Nephron (organoid): ENCODE results near the gene ISCA2.

Experiments
- H3K27ac Mint-ChIP-seq, 3 experiments: 2 replicates each; pipeline ENCODE4 v1.8.0; 2020; ENCODE audit warnings: mixed read lengths in 3 of 3, mild to moderate bottlenecking in 2 of 3, moderate library complexity in 1 of 3
- H3K27me3 Mint-ChIP-seq: 2 replicates; pipeline ENCODE4 v1.8.0; 2021; ENCODE audit warnings: low read depth, mild to moderate bottlenecking, moderate library complexity, mixed read lengths
- H3K36me3 Mint-ChIP-seq: 2 replicates; pipeline ENCODE4 v1.8.0; 2020; ENCODE audit warnings: low read depth, mixed read lengths
- H3K4me1 Mint-ChIP-seq: 2 replicates; pipeline ENCODE4 v1.8.0; 2020; ENCODE audit warnings: mixed read lengths
- H3K4me3 Mint-ChIP-seq, 3 experiments: 2 replicates each; pipeline ENCODE4 v1.8.0; 2020; ENCODE audit warnings: mild to moderate bottlenecking in 3 of 3, mixed read lengths in 3 of 3, moderate library complexity in 2 of 3
- H3K9me3 Mint-ChIP-seq: 2 replicates; pipeline ENCODE4 v1.8.0; 2020; ENCODE audit warnings: mixed read lengths
- TF ChIP-seq, protein P1 (sequence below), 3 experiments: fragments of 200-600 bp; sonication (generic); IDR thresholded peaks; one replicate each; pipeline ENCODE4 v1.5.0; 2021; ENCODE audit warnings: antibody characterized with exemption in 3 of 3; ENCODE audit not compliant: unreplicated experiment in 3 of 3

ISCA2 gene

DNA sequence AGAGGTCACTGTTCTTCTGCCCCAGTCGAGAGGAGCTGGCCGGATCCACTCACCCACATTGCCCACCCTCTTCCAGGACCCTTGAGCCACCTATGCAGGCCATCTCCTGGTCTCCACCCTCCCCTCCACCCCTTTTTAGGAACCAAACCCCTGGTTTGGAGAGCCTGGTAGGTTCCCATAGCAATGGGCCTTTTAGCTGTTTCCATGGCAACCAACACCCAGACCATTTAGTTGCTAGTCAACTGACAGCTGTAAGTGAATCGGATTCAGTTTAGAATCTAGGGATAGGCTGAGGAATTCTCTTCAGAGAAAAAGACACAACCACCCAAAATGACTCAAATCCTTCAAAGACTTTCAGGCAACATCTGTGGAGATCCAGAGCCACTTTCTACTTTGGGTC lies 17.0 kb upstream of the ISCA2 start:
- Mint-ChIP-seq H3K27ac (no peak overlapping the region), H3K9me3 (no peaks in the 10 kb centered on the region), H3K27me3 (no peaks in the 10 kb centered on the region), H3K4me3 (no peak overlapping the region), H3K36me3 (peaks cover 45% of the 10 kb centered on the region), H3K4me1 (peaks cover 6% of the 10 kb centered on the region)
- TF ChIP-seq, protein P1, sequence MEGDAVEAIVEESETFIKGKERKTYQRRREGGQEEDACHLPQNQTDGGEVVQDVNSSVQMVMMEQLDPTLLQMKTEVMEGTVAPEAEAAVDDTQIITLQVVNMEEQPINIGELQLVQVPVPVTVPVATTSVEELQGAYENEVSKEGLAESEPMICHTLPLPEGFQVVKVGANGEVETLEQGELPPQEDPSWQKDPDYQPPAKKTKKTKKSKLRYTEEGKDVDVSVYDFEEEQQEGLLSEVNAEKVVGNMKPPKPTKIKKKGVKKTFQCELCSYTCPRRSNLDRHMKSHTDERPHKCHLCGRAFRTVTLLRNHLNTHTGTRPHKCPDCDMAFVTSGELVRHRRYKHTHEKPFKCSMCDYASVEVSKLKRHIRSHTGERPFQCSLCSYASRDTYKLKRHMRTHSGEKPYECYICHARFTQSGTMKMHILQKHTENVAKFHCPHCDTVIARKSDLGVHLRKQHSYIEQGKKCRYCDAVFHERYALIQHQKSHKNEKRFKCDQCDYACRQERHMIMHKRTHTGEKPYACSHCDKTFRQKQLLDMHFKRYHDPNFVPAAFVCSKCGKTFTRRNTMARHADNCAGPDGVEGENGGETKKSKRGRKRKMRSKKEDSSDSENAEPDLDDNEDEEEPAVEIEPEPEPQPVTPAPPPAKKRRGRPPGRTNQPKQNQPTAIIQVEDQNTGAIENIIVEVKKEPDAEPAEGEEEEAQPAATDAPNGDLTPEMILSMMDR (IDR thresholded peaks at IDR 0.05; ENCODE audit: unreplicated experiment in 3 of 3) = no peak

DNA sequence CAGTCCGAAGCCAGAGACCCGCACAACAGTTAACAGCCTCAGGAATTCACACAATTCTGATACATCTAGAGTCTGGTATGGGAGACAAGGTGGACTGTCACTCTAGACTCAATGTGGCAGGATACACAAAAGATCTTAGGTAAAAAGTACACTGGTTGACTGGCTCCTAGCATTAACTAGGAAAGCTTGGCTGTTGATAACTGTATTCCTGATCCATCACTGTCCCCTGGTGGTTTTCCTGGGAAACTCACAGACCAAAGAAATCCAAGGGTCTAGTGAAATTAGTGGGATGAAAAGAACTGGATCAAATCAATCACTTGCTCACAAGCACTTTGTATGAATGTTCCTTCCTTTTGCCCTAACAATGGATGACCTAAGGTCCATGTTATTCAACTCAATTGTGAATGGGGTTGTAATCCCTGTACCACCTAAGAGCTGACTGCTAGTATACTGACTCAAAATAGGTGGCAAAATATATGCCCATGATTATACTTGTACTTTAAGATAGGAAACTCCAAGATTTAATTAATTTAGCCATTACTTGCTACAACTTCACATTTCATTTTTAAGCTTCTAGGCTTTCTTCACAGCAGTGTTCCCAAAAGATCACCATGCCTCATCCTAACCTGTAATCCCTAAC lies 14.4 kb upstream of the ISCA2 start:
- TF ChIP-seq, protein P1 (IDR thresholded peaks at IDR 0.05; ENCODE audit: unreplicated experiment in 3 of 3) = peak; percentile 77 to 90 (median 86)
- H3K4me3 Mint-ChIP-seq = no peak overlapping the region
- peaks cover 49% of the 10 kb centered on the region for H3K36me3 Mint-ChIP-seq
- H3K9me3 Mint-ChIP-seq = no peaks in the 10 kb centered on the region
- no peak overlapping the region for H3K27ac Mint-ChIP-seq
- no peaks in the 10 kb centered on the region for H3K27me3 Mint-ChIP-seq
- H3K4me1 Mint-ChIP-seq = peaks cover 6% of the 10 kb centered on the region

DNA sequence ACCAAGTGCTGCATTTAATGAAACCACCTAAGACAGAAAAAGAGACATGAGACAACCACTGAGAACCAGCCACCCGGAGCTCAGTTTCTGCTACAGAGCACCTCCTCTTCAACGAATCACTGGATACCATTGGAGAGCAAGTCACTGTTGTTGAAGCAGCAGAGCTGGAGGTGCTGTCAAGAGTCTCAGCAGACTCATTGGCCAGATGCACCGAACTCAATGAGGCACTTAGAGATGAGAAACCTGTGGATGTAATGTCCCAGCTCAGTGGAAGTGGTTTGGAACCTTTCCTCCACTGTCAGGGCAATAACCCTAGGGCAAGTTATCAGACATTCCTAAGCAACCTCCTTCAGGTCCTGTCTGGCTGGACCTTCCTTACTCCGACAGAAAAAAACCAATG lies 13.5 kb upstream of the ISCA2 start:
- TF ChIP-seq, protein P1 (IDR thresholded peaks at IDR 0.05; ENCODE audit: unreplicated experiment in 3 of 3) = no peak
- Mint-ChIP-seq H3K9me3 (no peaks in the 10 kb centered on the region), H3K36me3 (peaks cover 53% of the 10 kb centered on the region), H3K27me3 (no peaks in the 10 kb centered on the region), H3K27ac (no peak overlapping the region), H3K4me3 (no peak overlapping the region), H3K4me1 (no peaks in the 10 kb centered on the region)

DNA sequence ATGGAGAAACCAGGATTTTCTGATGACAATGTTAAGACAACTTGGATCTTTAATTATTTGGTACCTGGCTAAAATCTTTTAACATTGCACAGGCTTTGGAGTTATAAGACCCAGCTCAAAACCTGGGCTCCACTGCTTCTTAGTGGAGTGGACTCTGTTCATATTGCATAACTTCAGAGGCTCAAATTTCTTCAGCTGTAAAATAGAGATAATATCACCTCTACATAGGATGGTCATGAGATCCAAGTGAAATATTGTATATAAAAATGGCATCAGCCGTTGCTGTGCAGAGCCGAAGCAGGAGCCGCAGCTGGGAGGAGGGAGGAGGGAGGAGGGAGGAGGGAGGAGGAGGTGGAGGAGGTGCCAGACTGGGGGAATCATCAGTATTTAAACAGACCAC lies 11.0 kb upstream of the ISCA2 start:
- no peak overlapping the region for H3K4me3 Mint-ChIP-seq
- no peak overlapping the region for H3K27ac Mint-ChIP-seq
- no peaks in the 10 kb centered on the region for H3K9me3 Mint-ChIP-seq
- H3K27me3 Mint-ChIP-seq = no peaks in the 10 kb centered on the region
- H3K36me3 Mint-ChIP-seq = peaks cover 44% of the 10 kb centered on the region
- TF ChIP-seq, protein P1 (IDR thresholded peaks at IDR 0.05; ENCODE audit: unreplicated experiment in 3 of 3) = no peak
- peaks cover 2% of the 10 kb centered on the region for H3K4me1 Mint-ChIP-seq

DNA sequence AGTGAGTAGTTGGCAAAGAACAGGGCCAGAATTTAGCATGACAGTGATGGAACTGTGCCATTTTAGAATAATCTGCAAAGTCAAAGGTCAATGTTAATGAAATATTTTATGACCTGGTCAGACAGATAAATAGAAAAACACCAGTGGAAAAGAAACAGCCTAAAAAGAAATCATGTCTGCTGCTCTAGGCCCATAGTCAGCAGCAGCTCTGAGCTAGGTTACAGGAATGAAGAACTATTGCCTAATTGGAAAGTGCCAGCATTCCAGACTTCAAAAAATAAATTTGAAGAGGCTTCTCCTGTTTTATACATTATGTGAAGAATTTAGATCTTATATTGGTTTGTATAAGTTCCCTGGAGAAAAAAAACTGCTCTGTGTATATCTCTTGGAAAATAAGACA lies 10.2 kb upstream of the ISCA2 start:
- Mint-ChIP-seq H3K27ac (no peak overlapping the region), H3K36me3 (peaks cover 44% of the 10 kb centered on the region), H3K4me1 (peaks cover 4% of the 10 kb centered on the region), H3K9me3 (no peaks in the 10 kb centered on the region), H3K27me3 (no peaks in the 10 kb centered on the region), H3K4me3 (no peak overlapping the region)
- TF ChIP-seq, protein P1 (IDR thresholded peaks at IDR 0.05; ENCODE audit: unreplicated experiment in 3 of 3) = no peak

DNA sequence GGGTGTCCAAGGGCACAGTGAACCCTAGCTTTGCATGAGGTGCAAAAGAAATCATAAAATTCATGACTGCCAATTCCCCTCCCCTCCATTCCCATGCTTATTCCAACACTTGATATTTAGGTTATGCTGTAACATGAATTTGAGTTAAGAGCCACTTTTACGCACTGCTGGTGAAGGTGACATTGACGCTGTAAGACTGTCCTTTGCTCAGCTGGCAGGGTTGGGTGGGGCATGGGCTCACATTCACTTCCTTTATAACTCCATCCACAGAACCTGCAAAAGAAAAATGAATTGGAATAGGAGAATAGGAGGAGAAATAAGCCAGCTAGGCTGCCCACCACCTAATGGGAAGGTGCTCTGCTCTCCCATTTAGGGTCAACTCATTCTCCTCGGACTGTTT lies 7.4 kb upstream of the ISCA2 start:
- Mint-ChIP-seq H3K27ac (no peak overlapping the region), H3K4me3 (no peak overlapping the region), H3K9me3 (no peaks in the 10 kb centered on the region), H3K36me3 (peaks cover 29% of the 10 kb centered on the region), H3K4me1 (peaks cover 15% of the 10 kb centered on the region), H3K27me3 (no peaks in the 10 kb centered on the region)
- TF ChIP-seq, protein P1 (IDR thresholded peaks at IDR 0.05; ENCODE audit: unreplicated experiment in 3 of 3) = no peak
